ENCODE results near the gene GPATCH4.

GRCh38 chr1:156581661-156582387 lies 19.5 kb downstream of the GPATCH4 start:
- TF ChIP-seq POLR2A (IDR thresholded peaks at IDR 0.05) (no peak), CTCF (IDR thresholded peaks at IDR 0.05) (no peak), EP300 (IDR thresholded peaks at IDR 0.05) (no peak)
